HepG2 (cell line): ENCODE data around the gene TSKU. TPM values are rescaled to one million over a fixed set of nuclear protein-coding genes. Genes with fewer than 3 reads are reported as not detected.

Source experiments
- ARID3A ChIP-seq: IDR thresholded peaks from 2 replicates; pipeline ENCODE4 v1.6.1; 2012; ENCODE audit warnings: low read depth, low read length, improper control_type of control experiment
- DRAP1 ChIP-seq: IDR thresholded peaks from 2 replicates; pipeline ENCODE4 v1.6.1; 2016; ENCODE audit warnings: missing genetic modification reagents, missing compliant biosample characterization
- FOXC1 ChIP-seq: sonication (generic); formaldehyde crosslinking; IDR thresholded peaks from 2 replicates; pipeline ENCODE4 v1.8.0; 2022; ENCODE audit warnings: mild to moderate bottlenecking, missing genetic modification reagents, borderline replicate concordance
- GTF3A ChIP-seq: sonication (generic); formaldehyde crosslinking; conservative IDR thresholded peaks from 2 replicates; pipeline ENCODE4 v1.4.0; 2020; ENCODE audit warnings: mild to moderate bottlenecking, missing genetic modification reagents
- HNRNPK ChIP-seq: fragments of 200-400 bp; formaldehyde crosslinking; IDR thresholded peaks from 2 replicates; pipeline ENCODE4 v1.6.1; 2018; ENCODE audit warnings: low read length, low read depth, moderate library complexity, mild to moderate bottlenecking; ENCODE audit not compliant: poor library complexity, severe bottlenecking
- HOXA9 ChIP-seq: sonication (generic); formaldehyde crosslinking; IDR thresholded peaks from 2 replicates; pipeline ENCODE4 v1.8.1; 2022; ENCODE audit warnings: missing genetic modification reagents, mild to moderate bottlenecking, moderate library complexity, borderline replicate concordance
- KLF15 ChIP-seq: sonication (generic); formaldehyde crosslinking; IDR thresholded peaks from 2 replicates; pipeline ENCODE4 v1.8.1; 2023; ENCODE audit warnings: borderline replicate concordance, mild to moderate bottlenecking, inconsistent platforms, missing genetic modification reagents, mixed read lengths
- MAX ChIP-seq: IDR thresholded peaks from 2 replicates; pipeline ENCODE4 v1.6.1; 2012; ENCODE audit warnings: inconsistent platforms
- POGZ ChIP-seq: sonication (generic); formaldehyde crosslinking; IDR thresholded peaks from 2 replicates; pipeline ENCODE4 v1.4.0; 2020; ENCODE audit warnings: mild to moderate bottlenecking, missing genetic modification reagents
- RFX3 ChIP-seq: IDR thresholded peaks from 2 replicates; pipeline ENCODE4 v1.6.1; 2016; ENCODE audit warnings: missing biosample characterization, missing genetic modification reagents
- SCMH1 ChIP-seq: sonication (generic); formaldehyde crosslinking; IDR thresholded peaks from 2 replicates; pipeline ENCODE4 v1.9.0; 2021; ENCODE audit warnings: missing genetic modification reagents, mild to moderate bottlenecking, borderline replicate concordance
- SMARCC2 ChIP-seq: fragments of 450-650 bp; IDR thresholded peaks from 2 replicates; pipeline ENCODE4 v1.6.1; 2017; ENCODE audit warnings: antibody characterized with exemption, mild to moderate bottlenecking
- THAP9 ChIP-seq: sonication (generic); formaldehyde crosslinking; IDR thresholded peaks from 2 replicates; pipeline ENCODE4; 2020; ENCODE audit warnings: missing genetic modification reagents, mild to moderate bottlenecking, borderline replicate concordance
- ZBTB20 ChIP-seq: sonication (generic); formaldehyde crosslinking; IDR thresholded peaks from 2 replicates; pipeline ENCODE4 v1.8.1; 2023; ENCODE audit warnings: missing genetic modification reagents, low read depth, mild to moderate bottlenecking, borderline replicate concordance
- ZEB1 ChIP-seq: IDR thresholded peaks from 2 replicates; pipeline ENCODE4 v1.6.1; 2012; ENCODE audit warnings: mild to moderate bottlenecking, low read depth, inconsistent platforms; ENCODE audit not compliant: insufficient replicate concordance
- ZFP1 ChIP-seq: IDR thresholded peaks from 2 replicates; pipeline ENCODE4 v1.6.1; 2016
- ZNF276 ChIP-seq: sonication (generic); formaldehyde crosslinking; IDR thresholded peaks from 2 replicates; pipeline ENCODE4 v1.4.0; 2020; ENCODE audit warnings: mild to moderate bottlenecking, low read depth, missing genetic modification reagents
- ZNF574 ChIP-seq: sonication (generic); formaldehyde crosslinking; IDR thresholded peaks from 2 replicates; pipeline ENCODE4 v1.4.0; 2020; ENCODE audit warnings: missing genetic modification reagents
- polyA plus RNA-seq, 8 experiments: library from polyadenylated mRNA; depleted of rRNA in 3 of 8; stranded (reverse) in 7 of 8; unstranded in 1 of 8; fragments of >200 nt; fragmentation: Illumina TruSeq in 4 of 8; extraction: Trizol in 4 of 8; gene quantifications; 2 replicates each; pipeline versions ENCODE4 v1.2.1 to v1.2.3, GENCODE V29; 2011 to 2016; ENCODE audit warnings: low read depth in 4 of 8, missing spikeins in 1 of 8, mixed read lengths in 1 of 8; ENCODE audit not compliant: insufficient read depth in 1 of 8
- total RNA-seq, 5 experiments: library from RNA; depleted of rRNA; stranded (reverse); fragments of >200 nt; fragmentation: Illumina TruSeq; extraction: Trizol; gene quantifications; 2 replicates each; pipeline ENCODE4 v1.2.3, GENCODE V29; 2016; ENCODE audit warnings: low read depth in 1 of 5

The TSKU gene
- total and polyA plus RNA-seq, 2 of the 13 experiments (the other 11 are each of a cell fraction or from before 2014, with no cell fraction given), result 20.3 to 21.4 TPM

- TF ChIP-seq THAP9 (CRISPR knock-in tag), result no peak
- TF ChIP-seq SCMH1 (CRISPR knock-in tag), result no peak
- TF ChIP-seq KLF15 (CRISPR knock-in tag), result no peak
- TF ChIP-seq SMARCC2, result no peak
- TF ChIP-seq MAX, result peak; percentile 36
- TF ChIP-seq ZFP1 (CRISPR knock-in tag), result no peak
- TF ChIP-seq GTF3A (CRISPR knock-in tag), result no peak
- TF ChIP-seq HNRNPK, result peak; percentile 71
- no peak for TF ChIP-seq ARID3A
- TF ChIP-seq ZBTB20, result no peak
- TF ChIP-seq HOXA9, result 0 out of 2 replicates have a peak, but pooled peaks have one; percentile 53
- TF ChIP-seq ZEB1, result no peak
- TF ChIP-seq RFX3, result no peak
- no peak for TF ChIP-seq DRAP1 (CRISPR knock-in tag)
- TF ChIP-seq FOXC1 (CRISPR knock-in tag), result no peak
- no peak for TF ChIP-seq ZNF276 (CRISPR knock-in tag)
- no peak for TF ChIP-seq POGZ (CRISPR knock-in tag)
- no peak; the same call in 1 of the 2 replicates for TF ChIP-seq ZNF574 (CRISPR knock-in tag)
These were observed at the start of gene TSKU (continued) for GRCh38 chr11:76783294-76783895.
